GM12878 (cell line): ENCODE measurements around the gene MMEL1. TPM values are rescaled to one million over a fixed set of nuclear protein-coding genes. Genes with fewer than 3 reads are reported as not detected.

Experiments used
- ATAC-seq: fragments of 200-7000 bp; cut with Tn5 transposase; 3 replicates; pipeline ENCODE4 v1.9.1; 2020; ENCODE audit warnings: mild to moderate bottlenecking, moderate library complexity
- BruUV-seq: library from RNA; stranded (reverse); fragments of 400-500 nt; replicated peaks from 2 replicates; lab custom pipeline; 2021; lab: Mats Ljungman, UMichigan
- CTCF ChIA-PET: fragments of 300-600 bp; sonication (Branson Sonifier 250); formaldehyde crosslinking; extraction: SDS; loops from one replicate; lab custom pipeline; 2021; ENCODE audit warnings: inconsistent platforms; lab: Yijun Ruan, JAX
- POLR2A ChIA-PET: fragments of 350-600 bp; formaldehyde crosslinking; extraction: SDS; loops from one replicate; lab custom pipeline; 2021; ENCODE audit warnings: inconsistent platforms; lab: Charles Lee
- RAD21 ChIA-PET: fragments of 300-600 bp; sonication (Branson Sonifier 250); formaldehyde crosslinking; loops from one replicate; lab custom pipeline; 2023; ENCODE audit warnings: antibody characterized with exemption; ENCODE audit not compliant: unreplicated experiment; lab: Charles Lee
- SMC1A ChIA-PET: fragments of 300-600 bp; sonication (Branson Sonifier 250); formaldehyde crosslinking; loops from one replicate; lab custom pipeline; 2023; ENCODE audit not compliant: unreplicated experiment, uncharacterized antibody; lab: Charles Lee
- DNase-seq: peaks from one replicate; pipeline ENCODE4 v3.0.0-alpha.2; 2011; ENCODE audit warnings: low read depth, low spot score
- FAIRE-seq: peaks from 3 replicates; lab custom pipeline; 2011; peaks lifted over from hg19 to GRCh38; lab: Jason Lieb, UNC
- H2AFZ ChIP-seq: 2 replicates; pipeline ENCODE4 v1.6.0; 2011; ENCODE audit warnings: low read depth, low read length, control low read depth; ENCODE audit not compliant: control insufficient read depth
- H3K27ac ChIP-seq: 2 replicates; pipeline ENCODE4 v1.5.1; 2011; ENCODE audit warnings: control low read depth; ENCODE audit not compliant: control insufficient read depth, insufficient read depth
- H3K27me3 ChIP-seq, 2 experiments: replicated peaks in 1 of 2; 2 replicates each; pipeline versions ENCODE4 v1.6.0 to v1.6.1; 2011; ENCODE audit warnings: low read length in 1 of 2; ENCODE audit not compliant: control insufficient read depth in 2 of 2, insufficient read depth in 2 of 2
- H3K36me3 ChIP-seq, 2 experiments: 2 replicates each; pipeline ENCODE4 v1.5.1; 2011; ENCODE audit warnings: low read length in 1 of 2; ENCODE audit not compliant: control insufficient read depth in 2 of 2, insufficient read depth in 2 of 2
- H3K4me1 ChIP-seq: 2 replicates; pipeline ENCODE4 v1.6.1; 2011; ENCODE audit warnings: mild to moderate bottlenecking, low read length, moderate library complexity, mixed read lengths; ENCODE audit not compliant: control insufficient read depth, insufficient read depth
- H3K4me2 ChIP-seq: 2 replicates; pipeline ENCODE4 v1.6.0; 2011; ENCODE audit warnings: control low read depth; ENCODE audit not compliant: control insufficient read depth, insufficient read depth
- H3K4me3 ChIP-seq: fragments of 200-600 bp; sonication (generic); 2 replicates; pipeline ENCODE4 v1.5.1; 2016
- H3K79me2 ChIP-seq: 2 replicates; pipeline ENCODE4 v1.6.0; 2011; ENCODE audit warnings: low read length; ENCODE audit not compliant: control insufficient read depth, insufficient read depth
- H3K9ac ChIP-seq: 2 replicates; pipeline ENCODE4 v1.8.0; 2011; ENCODE audit warnings: low read length, control low read depth, mixed read lengths; ENCODE audit not compliant: control insufficient read depth, insufficient read depth
- H3K9me3 ChIP-seq: replicated peaks from 3 replicates; pipeline ENCODE4 v1.5.1; 2011; ENCODE audit warnings: mild to moderate bottlenecking, low read length; ENCODE audit not compliant: control insufficient read depth, insufficient read depth
- H4K20me1 ChIP-seq: 2 replicates; pipeline ENCODE4 v1.6.0; 2011; ENCODE audit not compliant: control insufficient read depth, insufficient read depth
- EGR1 ChIP-seq, 2 experiments: IDR thresholded peaks; 1 replicate in 1 of 2; 2 replicates in 1 of 2; pipeline ENCODE4 v1.6.1; 2011 to 2012; ENCODE audit warnings: low read depth in 2 of 2, low read length in 2 of 2, borderline replicate concordance in 1 of 2, mild to moderate bottlenecking in 1 of 2, moderate library complexity in 1 of 2
- GATAD2B ChIP-seq: fragments of 450-650 bp; conservative IDR thresholded peaks from 2 replicates; pipeline ENCODE4 v1.6.1; 2017; ENCODE audit warnings: low read depth, mild to moderate bottlenecking, moderate library complexity
- HDAC6 ChIP-seq: fragments of 200-600 bp; sonication (generic); IDR thresholded peaks from one replicate; pipeline ENCODE4 v1.8.0; 2017; ENCODE audit warnings: antibody characterized with exemption; ENCODE audit not compliant: unreplicated experiment
- MYB ChIP-seq: fragments of 150-350 bp; IDR thresholded peaks from 2 replicates; pipeline ENCODE4 v1.6.1; 2014; ENCODE audit warnings: mild to moderate bottlenecking, low read depth, low read length, borderline replicate concordance
- PKNOX1 ChIP-seq: fragments of 450-650 bp; IDR thresholded peaks from 2 replicates; pipeline ENCODE4 v1.6.1; 2016; ENCODE audit warnings: mild to moderate bottlenecking
- RB1 ChIP-seq: fragments of 450-650 bp; formaldehyde crosslinking; IDR thresholded peaks from 2 replicates; pipeline ENCODE4 v1.6.1; 2017; ENCODE audit warnings: mild to moderate bottlenecking, borderline replicate concordance
- SP1 ChIP-seq: IDR thresholded peaks from one replicate; pipeline ENCODE4 v1.6.1; 2011; ENCODE audit warnings: low read depth, low read length
- SREBF2 ChIP-seq: IDR thresholded peaks from 2 replicates; pipeline ENCODE4 v1.6.1; 2012; ENCODE audit warnings: mild to moderate bottlenecking, low read length
- USF1 ChIP-seq: IDR thresholded peaks from 2 replicates; pipeline ENCODE4 v1.6.1; 2011; ENCODE audit warnings: borderline replicate concordance, low read depth, mild to moderate bottlenecking, moderate library complexity, mixed read lengths, low read length; ENCODE audit not compliant: insufficient read depth; ENCODE audit errors: extremely low read length
- ZNF207 ChIP-seq: fragments of 450-650 bp; IDR thresholded peaks from 2 replicates; pipeline ENCODE4 v1.6.1; 2014; ENCODE audit warnings: antibody characterized with exemption, mild to moderate bottlenecking, borderline replicate concordance
- ZNF217 ChIP-seq: fragments of 450-650 bp; IDR thresholded peaks from 2 replicates; pipeline ENCODE4 v1.6.1; 2017; ENCODE audit warnings: antibody characterized with exemption, mild to moderate bottlenecking
- ZNF592 ChIP-seq: fragments of 450-650 bp; IDR thresholded peaks from 2 replicates; pipeline ENCODE4 v1.6.1; 2017; ENCODE audit warnings: mild to moderate bottlenecking, moderate library complexity
- ZSCAN29 ChIP-seq: fragments of 450-650 bp; IDR thresholded peaks from 2 replicates; pipeline ENCODE4 v1.6.1; 2017; ENCODE audit warnings: mild to moderate bottlenecking, moderate library complexity
- ZZZ3 ChIP-seq: IDR thresholded peaks from 2 replicates; pipeline ENCODE4 v1.6.1; 2011; ENCODE audit warnings: low read depth; ENCODE audit not compliant: control insufficient read depth, insufficient read length
- WGBS: methylation state at CpG from one replicate; pipeline ENCODE4 v1.1.6; 2016; ENCODE audit warnings: low lambda C conversion rate; ENCODE audit not compliant: insufficient replicate concordance, insufficient coverage; ENCODE audit errors: missing lambda C conversion rate; 5-methylcytosine and 5-hydroxymethylcytosine counted together
- in situ Hi-C: fragments of 300-500 bp; cut with MboI; formaldehyde crosslinking; loops from 9 replicates; pipeline ENCODE4 v1.14.3; 2018; ENCODE audit warnings: mixed read lengths
- intact Hi-C: fragments of 100-400 bp; cut with micrococcal nuclease; formaldehyde crosslinking; loops from one replicate; pipeline ENCODE4 v1.14.2; 2022; ENCODE audit not compliant: unreplicated experiment
- polyA plus RNA-seq, 11 experiments: library from polyadenylated mRNA; depleted of rRNA in 4 of 11; unstranded in 6 of 11; stranded (reverse) in 5 of 11; fragments of >200 nt; fragmentation: Nextera tagmentation in 4 of 11; fragmentation: Illumina TruSeq in 1 of 11; extraction: Ambion mirVana in 4 of 11; extraction: Trizol in 1 of 11; gene quantifications; 1 replicate in 1 of 11; 2 replicates in 10 of 11; pipeline versions ENCODE4 v1.2.1 to v1.2.3, GENCODE V29; 2011 to 2016; ENCODE audit warnings: inconsistent platforms in 2 of 11, missing spikeins in 2 of 11, low read depth in 1 of 11
- total RNA-seq, 4 experiments: library from RNA; depleted of rRNA in 3 of 4; stranded (reverse); fragments of >200 nt in 3 of 4; fragmentation: Illumina TruSeq in 1 of 4; extraction: Trizol in 1 of 4; gene quantifications; 2 replicates each; pipeline versions ENCODE4 v1.2.1 to v1.2.3, GENCODE V29; 2013 to 2021

The MMEL1 gene
- total and polyA plus RNA-seq, 10 of the 15 experiments (the other 5 are each of a cell fraction or from before 2014, with no cell fraction given), result 0.11 TPM; not detected in 9

- peaks cover 6% of the 10 kb centered on the region for H3K4me1 ChIP-seq
- no peaks in the 10 kb centered on the region for H3K36me3 ChIP-seq
- ChIA-PET POLR2A (no interaction called here), SMC1A (no interaction called here), RAD21 (no interaction called here), CTCF (no interaction called here)
- no peaks in the 10 kb centered on the region for H4K20me1 ChIP-seq
- H3K27ac ChIP-seq, result no peak overlapping the region
- H3K9me3 ChIP-seq, result no peaks in the 10 kb centered on the region; the same call in 2 of the 3 replicates
- intact Hi-C loops, result no loop called here
- no peak overlapping the region for H3K4me2 ChIP-seq
- no peak overlapping the region for H3K4me3 ChIP-seq
- H2AFZ ChIP-seq, result no peak overlapping the region
- TF ChIP-seq SREBF2, result no peak
- no peak for TF ChIP-seq HDAC6
- no peak for TF ChIP-seq USF1
- TF ChIP-seq SP1, result no peak
- TF ChIP-seq ZZZ3, result no peak
- no peak for TF ChIP-seq ZSCAN29
- no peak for TF ChIP-seq ZNF592
- no peak for TF ChIP-seq ZNF217
- no peak for TF ChIP-seq PKNOX1
- no peak for TF ChIP-seq EGR1 (IDR thresholded peaks at IDR 0.05; ENCODE audit: borderline replicate concordance in 1 of 2, low read depth in 2 of 2, low read length in 2 of 2)
- TF ChIP-seq ZNF207, result no peak
- no peak for TF ChIP-seq MYB
- TF ChIP-seq GATAD2B, result no peak
- no peak for TF ChIP-seq RB1
- no peaks in the 10 kb centered on the region; a peak in 1 of 4 replicates for H3K27me3 ChIP-seq
- in situ Hi-C loops, result no loop called here
- H3K79me2 ChIP-seq, result peaks cover 4% of the 10 kb centered on the region
- 65% methylated on average over 20 of the region's 26 CpGs for WGBS
- FAIRE-seq (no peak), DNase-seq (no peak), ATAC-seq (no peak)
- no peak overlapping the region for H3K9ac ChIP-seq
- no TSS peak for BruUV-seq
Observed at GRCh38 chr1:2639607-2640521, 7.0 kb upstream of the MMEL1 start.
